Femur (tissue), 1 donor: ENCODE results near the gene SEC23B.

Source experiments
- DNase-seq: peaks from one replicate; pipeline ENCODE4 v3.0.0-alpha.2; 2017

The SEC23B gene

DNA sequence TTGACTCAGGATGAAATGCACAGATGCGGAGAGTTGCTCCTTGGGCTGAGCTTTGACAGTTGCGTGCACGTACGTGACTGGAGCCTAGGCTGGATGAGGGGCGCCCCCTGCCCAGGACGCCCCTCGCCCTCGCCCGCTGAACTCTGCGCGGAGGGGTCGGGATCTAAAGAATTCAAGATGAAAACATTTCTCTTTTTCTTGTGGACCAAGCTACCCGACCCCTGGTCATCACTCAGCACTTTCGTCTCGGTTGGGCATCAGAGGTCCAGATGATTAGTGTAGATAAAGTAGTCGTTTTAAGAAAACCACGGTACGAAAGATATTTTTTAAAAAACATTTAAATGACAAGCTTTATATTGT is 80.8 kb downstream of the SEC23B start:
- DNase-seq: no peak

DNA sequence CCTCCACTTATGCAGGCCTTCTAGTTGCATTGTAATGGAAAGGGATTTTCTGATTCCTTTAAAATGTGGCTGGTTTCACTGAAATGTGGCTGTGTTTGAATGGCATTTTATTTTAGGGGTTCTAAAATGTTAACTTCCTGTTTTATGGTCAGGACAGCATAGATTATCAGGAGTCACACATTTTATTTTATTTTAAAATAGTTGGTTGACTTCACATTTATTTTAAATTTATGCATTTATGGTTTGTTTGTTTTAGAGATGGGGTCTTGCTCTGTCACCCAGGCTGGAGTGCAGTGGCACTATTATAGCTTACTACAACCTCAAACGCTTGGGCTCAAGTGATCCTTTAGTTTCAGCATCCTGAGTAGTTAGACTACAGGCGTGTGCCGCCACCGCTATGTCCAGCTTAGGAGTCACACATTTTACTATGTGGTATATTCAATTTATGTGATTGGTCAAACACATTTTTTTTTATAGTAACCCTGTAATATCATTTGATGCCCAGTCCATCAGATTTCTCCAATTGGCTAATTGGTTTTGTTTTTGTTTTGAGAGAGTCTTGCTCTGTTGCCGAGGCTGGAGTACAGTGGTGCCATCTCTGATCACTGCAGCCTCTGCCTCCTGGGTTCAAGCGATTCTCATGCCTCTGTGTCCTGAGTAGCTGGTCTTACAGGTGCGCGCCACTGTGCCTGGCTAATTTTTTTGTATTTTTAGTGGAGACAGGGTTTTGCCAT is 82.4 kb downstream of the SEC23B start:
- no peak for DNase-seq

DNA sequence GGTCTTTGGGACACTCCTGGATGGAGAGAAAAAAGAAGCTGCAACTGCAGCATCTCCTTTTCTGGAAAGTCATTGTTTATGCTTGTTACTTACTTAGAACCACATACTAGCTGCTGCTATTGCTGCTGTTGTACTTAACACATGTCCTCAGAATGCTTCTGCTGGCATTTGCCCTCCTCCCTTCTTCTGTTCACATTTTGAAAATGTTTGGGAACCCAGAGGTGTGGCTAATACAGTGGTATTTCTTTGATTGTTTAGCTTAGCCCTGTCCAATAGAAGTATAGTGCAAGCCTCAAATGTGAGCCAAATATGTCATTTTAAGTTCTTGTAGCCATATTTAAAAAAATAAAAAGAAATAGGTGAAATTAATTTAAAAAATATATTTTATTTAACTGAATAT is 88.5 kb downstream of the SEC23B start:
- DNase-seq: no peak

DNA sequence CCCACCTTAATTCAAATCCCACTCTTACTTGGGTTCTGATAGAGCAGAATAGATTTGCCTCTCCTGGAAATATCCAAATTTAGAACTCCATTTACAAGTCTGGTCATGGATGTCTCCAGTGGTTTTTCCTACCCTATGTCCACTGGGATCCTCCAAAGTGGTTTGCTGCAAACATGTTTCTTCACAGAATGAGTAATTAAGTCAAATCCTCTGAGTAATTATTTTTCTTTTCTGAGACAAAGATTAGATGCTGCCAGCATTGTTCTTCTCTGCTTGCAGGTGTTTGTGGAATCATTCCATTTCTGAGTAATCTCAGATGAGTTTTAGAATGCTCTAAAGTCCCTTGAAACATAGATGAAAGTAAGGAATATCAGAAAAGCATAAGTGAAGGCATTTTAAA is 102.0 kb downstream of the SEC23B start:
- DNase-seq: no peak
